Femur (tissue), 1 donor: ENCODE results near the gene KCNK1.

Source experiments
- DNase-seq: peaks from one replicate; pipeline ENCODE4 v3.0.0-alpha.2; 2017

Gene KCNK1

GRCh38 chr1:233613252-233614172 is at the start of gene KCNK1:
KCNK1 (plus strand) TSS chr1:233614106; CDS start chr1:233614172, 66 bp downstream.
- DNase-seq, result peak; percentile 93

- DNase-seq, result no peak
These were observed 48.6 kb upstream of the KCNK1 start for GRCh38 chr1:233565313-233565712.

GRCh38 chr1:233566886-233567285 is 47.0 kb upstream of the KCNK1 start:
- DNase-seq, result no peak

DNA sequence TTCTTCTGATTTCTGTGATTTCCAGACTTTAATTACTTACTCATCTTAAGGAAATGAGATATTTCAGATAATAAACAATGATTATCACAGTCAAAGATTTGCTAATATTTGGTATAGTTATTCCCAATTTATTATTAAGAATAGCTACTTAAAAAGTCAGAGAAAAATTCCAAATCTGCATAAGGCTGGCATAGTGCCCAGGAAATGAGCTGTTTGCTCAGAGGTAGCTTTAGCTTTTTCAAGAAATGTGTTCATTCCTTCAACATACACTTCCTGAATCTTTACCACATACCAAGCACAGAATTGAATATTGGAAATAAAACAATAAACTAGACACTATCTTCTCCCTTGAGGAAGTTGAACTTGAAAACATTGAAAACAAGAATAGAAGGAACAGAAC is 44.3 kb upstream of the KCNK1 start:
- DNase-seq, result no peak

- no peak for DNase-seq
These were observed 43.7 kb upstream of the KCNK1 start for GRCh38 chr1:233570216-233570615.

- DNase-seq, result no peak
These were observed 43.2 kb upstream of the KCNK1 start for GRCh38 chr1:233570706-233571105.

DNA sequence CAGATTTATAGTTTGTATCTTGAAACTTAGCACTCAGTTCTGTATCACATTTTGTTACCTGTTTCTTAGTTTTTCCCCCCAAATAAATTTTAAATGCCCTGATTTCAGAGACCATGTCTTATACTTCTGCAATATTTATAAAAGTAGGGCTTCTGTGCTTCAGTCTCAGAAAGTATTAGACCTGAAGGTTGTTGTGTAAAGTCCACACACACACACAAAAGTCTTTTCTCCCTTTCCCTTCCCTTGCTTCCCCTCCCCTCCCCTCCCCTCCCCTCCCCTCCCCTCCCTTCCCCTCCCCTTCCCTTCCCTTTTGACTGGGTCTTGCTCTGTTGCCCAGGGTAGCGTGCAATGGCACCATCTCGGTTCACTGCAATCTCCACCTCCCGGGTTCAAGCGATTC is 41.0 kb upstream of the KCNK1 start:
- no peak for DNase-seq

- DNase-seq, result no peak
These were observed 38.5 kb upstream of the KCNK1 start for GRCh38 chr1:233575450-233575849.

GRCh38 chr1:233582439-233582838 is 31.5 kb upstream of the KCNK1 start:
- no peak for DNase-seq

DNA sequence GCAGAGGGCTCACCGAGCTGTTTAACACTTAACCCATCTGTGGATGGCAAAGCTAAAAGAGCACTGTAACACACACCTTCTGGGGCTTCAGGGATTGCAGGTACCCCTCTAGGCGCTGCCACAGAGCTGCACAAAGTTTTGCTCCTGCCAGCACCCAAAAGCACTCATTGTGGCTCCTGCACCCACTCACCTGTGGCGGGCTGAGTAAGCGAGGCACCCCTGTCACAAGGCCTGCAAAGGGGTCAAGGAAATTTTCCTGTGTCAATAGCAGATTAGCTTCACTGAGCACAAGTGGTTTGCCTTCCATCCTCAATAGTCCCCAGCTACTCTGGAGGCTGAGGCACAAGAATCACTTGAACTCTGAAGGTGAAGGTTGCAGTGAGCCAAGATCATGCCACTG is 29.5 kb upstream of the KCNK1 start:
- DNase-seq, result no peak

DNA sequence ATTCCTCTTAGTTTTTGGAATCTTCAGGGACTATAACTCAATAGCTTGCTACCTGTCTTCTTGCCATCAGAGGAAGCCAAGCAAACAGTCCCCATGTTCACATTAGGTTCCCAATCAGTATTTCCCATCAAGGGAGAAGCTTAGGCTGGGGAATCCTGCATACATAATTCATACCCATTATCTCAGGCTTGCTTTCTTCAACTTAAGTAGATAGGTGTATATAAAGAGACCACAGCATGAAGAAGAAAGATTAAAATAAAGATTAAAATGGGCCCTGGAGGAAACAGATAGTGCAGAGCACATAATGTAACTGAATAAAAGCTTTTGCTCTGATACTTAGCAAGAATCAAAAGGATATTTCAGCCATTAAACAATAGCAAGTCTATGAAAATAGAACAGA is 29.0 kb upstream of the KCNK1 start:
- DNase-seq, result no peak

DNA sequence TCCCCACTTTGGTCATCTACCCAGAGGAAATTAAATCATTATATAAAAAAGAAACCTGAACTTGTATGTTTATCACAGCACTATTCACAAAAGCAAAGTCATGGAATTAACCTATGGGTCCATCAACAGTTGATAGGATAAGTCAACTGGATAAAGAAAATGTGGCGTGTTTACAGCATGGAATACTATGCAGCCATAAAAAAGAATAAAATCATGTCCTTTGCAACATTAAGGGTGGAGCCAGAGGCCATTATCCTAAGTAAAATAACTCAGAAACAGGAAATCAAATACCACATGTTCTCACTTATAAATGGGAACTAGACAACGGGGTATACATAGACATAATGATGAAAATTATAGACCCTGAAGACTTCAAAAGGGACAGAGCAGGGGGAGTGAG is 27.6 kb upstream of the KCNK1 start:
- no peak for DNase-seq

GRCh38 chr1:233587196-233587595 is 26.7 kb upstream of the KCNK1 start:
- no peak for DNase-seq

DNA sequence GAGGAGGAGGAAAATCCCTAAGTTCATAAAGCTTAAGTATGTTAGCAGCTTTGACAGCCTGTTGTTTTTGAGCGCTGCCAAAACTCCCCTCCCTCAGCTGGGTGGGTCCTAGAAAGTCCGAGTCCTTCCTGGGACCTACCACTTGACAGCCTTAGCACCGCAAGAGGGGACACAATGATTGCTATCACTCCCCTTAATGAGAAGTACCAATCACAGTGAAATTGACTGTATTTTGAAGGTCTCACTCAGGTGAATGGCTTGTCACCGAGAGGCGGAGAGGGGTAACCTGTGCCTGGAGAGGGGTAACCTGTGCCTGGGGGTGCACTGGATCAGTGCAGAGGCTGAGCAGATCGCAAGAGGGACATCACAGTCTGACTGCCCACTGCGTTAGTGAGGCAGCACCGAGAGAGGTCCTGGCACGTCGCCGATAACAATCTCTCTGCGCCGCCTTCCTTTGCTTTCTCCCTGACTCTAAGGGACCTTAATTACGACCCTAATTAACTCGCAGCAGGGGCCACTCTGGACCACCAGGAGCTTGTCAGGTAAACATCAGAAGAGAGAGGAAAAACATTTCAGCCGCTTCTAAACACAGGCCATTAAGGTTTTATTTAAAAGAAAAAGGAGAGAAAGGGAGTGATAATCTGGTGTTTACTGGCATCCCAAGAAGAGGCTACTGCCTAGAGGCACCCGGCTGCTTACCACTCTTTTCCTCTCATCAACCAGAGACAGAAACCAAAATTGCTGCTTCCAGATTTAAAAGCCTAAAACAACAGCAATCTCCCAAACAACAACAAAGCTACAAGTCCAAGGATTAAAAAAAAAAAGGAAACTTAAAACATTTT is 25.7 kb upstream of the KCNK1 start:
- no peak for DNase-seq

GRCh38 chr1:233597489-233597901 is 16.4 kb upstream of the KCNK1 start:
- DNase-seq, result no peak

DNA sequence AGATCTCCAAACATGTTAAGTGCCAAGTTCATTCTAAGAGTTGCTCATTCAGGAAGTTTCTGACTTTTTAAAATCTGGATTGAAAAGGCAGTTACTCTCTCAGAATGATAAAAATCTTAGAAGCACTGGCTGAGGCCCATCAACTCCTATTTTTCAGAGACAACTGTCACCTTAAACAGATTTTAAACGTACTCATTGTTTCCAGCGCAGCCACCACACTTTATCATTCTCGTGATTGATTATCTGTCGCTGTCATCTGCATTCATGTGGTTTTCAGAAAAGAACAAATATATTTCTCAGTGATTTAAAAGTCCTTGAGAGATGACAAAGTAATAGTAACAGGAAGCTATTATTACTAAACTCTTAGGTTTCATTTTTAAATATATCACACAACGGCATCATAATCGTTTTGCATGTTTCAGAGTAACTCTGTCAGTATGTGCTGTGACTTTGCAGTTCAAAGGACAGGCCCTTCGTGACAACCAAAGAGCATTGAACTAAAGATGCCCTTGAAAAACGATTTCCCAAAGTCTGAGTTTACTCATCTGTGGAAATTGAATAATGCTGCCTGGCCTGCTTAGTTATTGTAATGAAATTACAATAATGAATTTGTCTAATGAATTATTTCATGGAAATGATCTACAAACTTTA is 14.9 kb upstream of the KCNK1 start:
- no peak for DNase-seq

GRCh38 chr1:233599542-233600073 is 14.3 kb upstream of the KCNK1 start:
- DNase-seq, result no peak

DNA sequence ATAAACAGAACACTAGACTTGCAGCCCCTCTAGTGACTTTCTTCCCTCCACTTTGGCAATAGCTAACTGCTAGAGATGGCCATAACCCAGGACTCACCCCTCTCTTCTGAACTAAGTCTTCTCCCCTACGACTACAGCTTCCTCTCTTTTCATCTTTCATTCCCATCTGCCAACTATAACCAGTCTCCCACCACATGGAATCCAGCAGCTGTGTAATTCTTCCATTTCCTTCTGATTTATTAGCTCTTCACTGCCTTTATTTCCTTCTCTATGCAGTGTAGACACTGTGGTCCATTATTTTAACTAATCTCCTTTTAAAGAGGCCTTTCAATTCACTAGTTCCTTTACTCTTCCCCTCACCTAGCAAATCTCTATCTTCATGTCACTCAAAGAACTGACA is 13.4 kb upstream of the KCNK1 start:
- no peak for DNase-seq

DNA sequence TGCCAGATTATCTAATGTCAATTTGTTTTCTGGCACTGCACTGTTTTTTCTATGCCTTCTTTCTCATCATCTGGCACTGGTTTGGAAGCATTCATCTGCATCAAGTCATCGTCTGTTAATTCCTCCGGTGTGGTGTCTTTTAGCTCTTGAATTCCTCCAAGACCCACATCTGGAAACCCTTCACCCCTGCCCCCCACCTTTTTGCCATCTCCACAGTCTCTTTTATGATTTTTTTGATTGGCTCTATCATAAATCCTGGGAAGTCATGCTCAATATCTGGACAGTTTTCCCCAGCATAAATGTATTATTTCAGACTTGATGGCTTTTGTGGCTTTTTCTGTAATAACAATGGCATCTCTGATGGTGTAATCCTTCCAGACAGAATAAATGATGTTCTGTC is 10.4 kb upstream of the KCNK1 start:
- no peak for DNase-seq

- no peak for DNase-seq
These were observed 8.7 kb upstream of the KCNK1 start for GRCh38 chr1:233605205-233605604.

DNA sequence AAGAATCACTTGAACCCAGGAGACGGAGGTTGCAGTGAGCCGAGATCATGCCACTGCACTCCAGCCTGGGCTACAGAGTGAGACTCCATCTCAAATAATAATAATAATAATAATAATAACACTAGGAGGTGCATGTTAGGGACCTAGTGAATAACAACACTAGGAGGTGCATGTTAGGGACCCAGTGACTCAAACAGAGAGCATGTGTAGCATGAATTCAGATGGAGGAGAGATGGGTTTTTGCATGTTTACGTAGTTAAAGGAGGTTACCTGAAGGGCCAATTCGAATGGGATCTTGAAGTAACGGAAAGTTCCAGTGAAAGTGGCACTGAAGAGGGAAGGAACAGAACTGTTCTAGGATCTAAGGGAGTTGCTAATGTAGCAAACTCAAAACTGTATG is 7.1 kb upstream of the KCNK1 start:
- no peak for DNase-seq

DNA sequence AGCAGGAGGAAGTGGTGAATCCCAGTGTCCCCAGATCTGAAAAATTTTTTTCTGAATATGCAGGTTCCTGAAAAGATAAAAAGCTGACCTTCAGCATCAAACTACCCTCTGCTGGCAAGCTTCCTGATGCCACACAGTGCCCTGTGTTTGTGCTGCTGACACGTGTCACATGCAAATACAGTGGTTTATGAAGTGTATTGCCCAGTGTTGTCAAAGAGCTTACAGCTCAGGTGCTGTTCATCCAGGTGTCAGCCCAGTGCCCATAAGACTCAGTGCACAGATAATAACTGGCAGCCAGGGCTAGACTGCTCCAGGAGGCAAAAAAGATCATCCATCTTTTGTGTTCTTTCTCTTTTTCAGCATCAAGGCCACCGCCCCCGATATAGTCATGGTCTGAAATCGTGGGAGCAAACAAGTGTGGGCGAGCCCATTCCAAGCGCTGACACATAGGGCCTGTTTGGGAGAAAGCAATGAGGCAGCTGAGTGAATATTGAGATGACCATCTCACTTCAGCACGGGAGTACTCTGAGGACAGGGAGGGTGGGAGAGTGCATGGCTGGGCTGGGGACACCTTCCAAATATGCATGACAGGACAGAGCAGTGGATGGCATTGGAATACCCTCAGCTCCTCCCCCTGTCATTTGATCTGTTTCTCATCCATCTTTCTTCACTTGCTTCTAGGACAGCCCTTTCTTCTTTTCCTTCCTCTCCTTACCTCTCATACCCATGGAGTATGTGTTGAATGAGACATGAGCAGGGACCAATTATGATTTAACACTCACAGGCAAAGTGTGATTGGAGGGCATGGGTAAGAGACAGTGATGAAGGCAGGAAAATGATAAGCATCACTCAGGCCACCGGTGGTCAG is 6.4 kb upstream of the KCNK1 start:
- DNase-seq, result no peak
